ENCODE measurements around the gene SCNN1B.

Gene SCNN1B

DNA sequence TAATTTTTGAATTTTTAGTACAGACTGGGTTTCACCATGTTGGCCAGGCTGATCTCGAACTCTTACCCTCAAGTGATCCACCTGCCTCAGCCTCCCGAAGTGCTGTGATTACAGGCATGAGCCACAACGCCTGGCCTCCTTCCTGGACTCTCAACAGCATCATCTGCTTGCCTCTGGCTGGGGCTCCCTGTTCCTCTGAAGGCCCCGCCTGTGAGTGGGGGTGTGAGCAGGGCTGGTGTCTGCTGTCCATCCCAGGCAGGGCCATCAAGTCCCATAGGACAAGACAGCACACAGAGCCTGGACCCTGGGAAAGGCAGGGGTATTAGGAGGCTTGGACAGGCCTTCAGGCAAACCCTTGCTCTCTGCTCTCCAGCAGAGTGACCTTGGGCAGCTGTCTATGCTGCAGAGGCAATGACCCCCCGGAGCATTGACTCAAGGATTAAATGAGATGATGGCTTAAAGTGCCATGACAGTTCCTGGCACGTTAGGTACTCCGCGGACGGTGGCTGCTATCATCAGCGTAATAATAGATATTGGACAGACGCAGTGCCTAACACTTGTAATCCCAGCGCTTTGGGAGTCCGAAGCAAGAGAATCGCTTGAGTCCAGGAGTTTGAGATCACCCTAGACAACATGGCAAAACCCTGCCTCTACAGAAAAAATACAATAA lies 19.2 kb downstream of the SCNN1B start:
- no peak for DNase-seq (ENCODE audit: low spot score)

- no peak for DNase-seq (ENCODE audit: low spot score)
These were observed 21.3 kb downstream of the SCNN1B start for GRCh38 chr16:23323224-23324030.

- DNase-seq (ENCODE audit: low spot score): no peak
These were observed 22.6 kb downstream of the SCNN1B start for GRCh38 chr16:23324727-23325126.

DNA sequence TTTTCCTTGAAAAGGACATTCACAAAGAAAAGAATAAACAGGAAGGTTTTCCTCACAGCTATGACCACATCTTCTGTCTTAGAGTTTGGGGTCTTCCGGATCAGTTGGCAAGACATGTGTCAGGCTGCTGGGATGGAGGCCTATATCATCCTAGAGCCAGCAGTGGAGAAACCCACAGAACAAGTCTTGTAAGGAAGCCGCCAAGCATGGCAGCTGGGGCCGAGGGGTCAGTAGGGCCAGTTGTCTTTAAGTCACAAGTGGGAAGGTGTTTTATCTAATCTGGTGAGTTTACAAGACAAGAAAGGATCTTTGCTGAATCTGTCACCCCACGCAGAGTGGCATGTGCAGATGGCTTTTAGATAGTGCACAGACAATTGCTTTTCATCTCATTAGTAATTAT lies 25.7 kb downstream of the SCNN1B start:
- DNase-seq (ENCODE audit: low spot score): no peak

GRCh38 chr16:23330161-23330560 lies 28.1 kb downstream of the SCNN1B start:
- DNase-seq (ENCODE audit: low spot score): no peak

DNA sequence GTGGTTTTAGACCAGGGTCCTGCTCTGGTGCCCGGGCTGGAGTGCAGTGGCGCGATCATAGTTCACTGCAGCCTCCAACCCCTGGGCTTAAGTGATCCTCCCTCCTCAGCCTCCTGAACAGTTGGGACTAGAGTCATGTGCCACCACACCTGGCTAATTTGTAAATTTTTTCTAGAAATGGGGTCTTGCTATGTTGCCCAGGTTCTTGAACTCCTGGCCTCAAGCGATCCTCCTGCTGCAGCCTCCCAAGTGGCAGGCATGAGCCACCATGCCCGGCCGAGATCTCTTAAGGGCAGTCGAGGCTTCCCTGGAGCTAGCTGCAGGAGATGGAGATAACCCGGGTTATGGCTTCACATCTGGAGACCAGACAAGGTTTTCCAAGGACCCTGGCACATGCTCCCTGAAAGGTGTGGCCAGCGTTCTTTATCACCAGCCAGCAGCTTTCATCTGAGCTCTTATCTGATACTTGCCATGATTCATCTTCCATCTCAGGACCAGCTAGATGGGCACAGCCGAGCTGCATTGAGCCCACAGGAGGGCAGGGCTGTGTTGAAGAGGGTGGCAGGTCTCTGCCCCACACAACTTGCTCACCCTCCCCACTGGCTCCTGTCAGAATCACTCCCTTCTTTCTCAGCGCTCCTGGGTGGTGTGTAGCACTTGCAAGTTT lies 28.6 kb downstream of the SCNN1B start:
- DNase-seq (ENCODE audit: low spot score): no peak

DNA sequence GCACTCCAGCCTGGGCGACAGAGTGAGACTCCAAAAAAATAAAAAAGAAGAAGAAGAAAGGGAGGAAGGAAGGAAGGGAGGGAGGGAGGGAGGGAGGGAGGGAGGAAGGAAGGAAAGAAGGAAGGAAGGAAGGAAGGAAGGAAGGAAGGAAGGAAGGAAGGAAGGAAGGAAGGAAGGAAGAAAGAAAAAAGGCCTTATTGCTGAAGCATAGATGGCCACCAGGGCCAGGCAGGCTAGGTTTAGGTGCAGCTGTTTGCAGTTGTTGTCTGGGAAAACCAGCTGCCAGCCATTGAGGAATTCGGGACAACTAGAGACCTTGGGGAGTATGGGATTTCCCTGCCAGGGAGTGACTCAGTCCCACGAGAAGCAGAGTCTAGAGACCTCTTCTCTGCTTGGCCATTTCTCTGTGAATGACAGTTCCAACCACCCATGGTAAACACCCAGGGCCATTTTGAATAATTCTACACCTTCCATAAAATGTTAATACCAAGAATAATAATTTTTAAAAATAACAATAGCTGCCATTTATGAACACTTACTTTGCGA lies 31.0 kb downstream of the SCNN1B start:
- no peak for DNase-seq (ENCODE audit: low spot score)

DNA sequence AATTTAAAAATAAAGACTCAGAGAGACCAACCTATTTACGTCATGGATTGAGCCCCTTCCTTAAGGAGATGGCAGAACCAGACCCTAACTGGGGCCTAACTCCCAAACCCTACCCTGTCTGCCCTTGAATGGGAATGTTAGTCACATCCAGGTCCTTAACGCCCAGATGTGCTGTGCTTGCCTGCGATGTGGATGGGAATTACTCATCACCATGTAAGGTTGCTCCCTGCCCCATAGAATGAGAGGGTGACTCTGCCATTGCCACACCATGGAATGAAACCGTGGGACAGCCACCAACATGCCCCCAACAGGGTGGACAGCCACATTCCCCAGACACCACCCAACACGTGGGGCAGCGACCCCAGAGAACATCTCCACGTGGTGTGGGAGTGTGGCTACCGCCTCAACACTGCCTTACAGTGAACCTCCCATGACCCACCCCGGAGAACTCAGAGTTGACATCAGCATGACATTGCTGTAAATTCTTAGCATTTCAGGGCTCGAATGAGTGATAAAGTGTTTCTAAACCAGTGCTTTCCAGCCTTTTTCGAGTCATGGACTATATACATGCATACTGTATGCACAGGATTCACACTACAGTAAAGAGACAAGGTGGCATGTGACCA lies 31.8 kb downstream of the SCNN1B start:
- DNase-seq (ENCODE audit: low spot score): no peak

DNA sequence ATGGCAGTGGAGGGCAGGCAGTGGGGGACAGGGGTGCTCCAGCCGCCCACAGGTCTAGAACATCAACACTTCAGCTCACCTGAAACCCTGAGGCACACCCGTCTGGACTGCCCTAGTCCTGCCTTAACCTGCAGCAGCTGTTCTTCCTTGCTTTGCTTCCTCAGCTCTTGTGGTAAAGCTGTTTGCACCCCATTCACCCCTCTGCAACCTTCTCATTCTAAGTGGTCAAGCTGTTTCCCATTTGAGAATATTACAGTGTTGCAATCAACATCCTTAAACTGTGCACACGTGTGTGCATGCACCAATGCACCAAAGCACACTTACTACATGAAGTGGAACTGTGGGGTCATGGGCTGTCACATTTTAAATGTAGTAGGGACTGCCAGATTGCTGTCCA lies 32.4 kb downstream of the SCNN1B start:
- no peak for DNase-seq (ENCODE audit: low spot score)

DNA sequence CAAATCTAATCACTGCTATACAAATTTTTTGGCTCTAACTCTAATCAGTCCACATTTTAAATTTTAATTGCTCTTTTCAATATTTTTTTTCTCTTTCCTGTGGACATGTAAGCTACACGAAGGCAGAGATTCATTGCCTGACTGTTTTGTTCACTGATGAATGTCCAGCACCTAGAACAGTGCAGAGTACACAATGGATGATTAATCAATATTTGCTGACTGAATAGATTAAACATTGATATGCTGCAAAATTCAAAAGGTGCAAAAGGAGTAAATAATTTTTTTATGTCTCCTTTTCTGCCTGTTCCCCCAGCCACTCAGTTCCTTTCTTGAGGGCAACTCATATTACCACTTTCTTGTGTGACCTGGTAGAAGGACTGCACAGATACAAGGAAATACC lies 32.8 kb downstream of the SCNN1B start:
- DNase-seq (ENCODE audit: low spot score): no peak

DNA sequence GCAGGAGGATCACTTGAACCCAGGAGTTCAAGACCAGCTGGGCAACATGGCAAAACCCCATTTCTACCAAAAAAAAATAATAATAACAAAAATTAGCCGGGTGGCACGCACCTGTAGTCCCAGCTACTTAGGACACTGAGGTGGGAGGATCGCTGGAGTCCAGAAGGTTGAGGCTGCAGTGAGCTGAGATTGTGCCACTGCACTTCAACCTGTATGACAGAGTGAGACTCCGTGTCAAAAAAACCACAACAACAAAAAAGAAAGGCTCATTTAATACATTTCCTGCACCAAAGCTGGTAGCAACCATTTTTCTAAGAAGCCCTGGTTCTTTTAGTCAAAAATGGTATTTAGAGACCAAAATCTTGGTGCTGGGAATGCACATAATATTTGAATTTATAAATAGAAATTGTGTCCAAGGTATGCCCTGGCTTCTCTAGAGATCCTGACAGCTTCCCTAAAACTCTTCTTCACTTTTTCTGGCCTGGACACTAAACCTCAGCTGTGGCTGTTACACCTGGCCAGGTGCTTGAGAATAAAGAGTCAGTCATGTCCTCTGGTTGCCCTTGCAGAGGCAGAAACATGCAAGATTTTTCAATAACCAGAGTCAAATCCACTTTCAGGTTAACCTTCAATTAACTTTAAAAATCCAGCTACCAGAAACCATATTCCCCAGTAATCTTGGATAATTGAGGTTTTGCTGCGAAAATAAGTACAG lies 35.9 kb downstream of the SCNN1B start:
- DNase-seq (ENCODE audit: low spot score): no peak

- no peak for DNase-seq (ENCODE audit: low spot score)
These were observed 37.7 kb downstream of the SCNN1B start for GRCh38 chr16:23339787-23340186.

GRCh38 chr16:23342083-23342640 lies 40.1 kb downstream of the SCNN1B start:
- no peak for DNase-seq (ENCODE audit: low spot score)

DNA sequence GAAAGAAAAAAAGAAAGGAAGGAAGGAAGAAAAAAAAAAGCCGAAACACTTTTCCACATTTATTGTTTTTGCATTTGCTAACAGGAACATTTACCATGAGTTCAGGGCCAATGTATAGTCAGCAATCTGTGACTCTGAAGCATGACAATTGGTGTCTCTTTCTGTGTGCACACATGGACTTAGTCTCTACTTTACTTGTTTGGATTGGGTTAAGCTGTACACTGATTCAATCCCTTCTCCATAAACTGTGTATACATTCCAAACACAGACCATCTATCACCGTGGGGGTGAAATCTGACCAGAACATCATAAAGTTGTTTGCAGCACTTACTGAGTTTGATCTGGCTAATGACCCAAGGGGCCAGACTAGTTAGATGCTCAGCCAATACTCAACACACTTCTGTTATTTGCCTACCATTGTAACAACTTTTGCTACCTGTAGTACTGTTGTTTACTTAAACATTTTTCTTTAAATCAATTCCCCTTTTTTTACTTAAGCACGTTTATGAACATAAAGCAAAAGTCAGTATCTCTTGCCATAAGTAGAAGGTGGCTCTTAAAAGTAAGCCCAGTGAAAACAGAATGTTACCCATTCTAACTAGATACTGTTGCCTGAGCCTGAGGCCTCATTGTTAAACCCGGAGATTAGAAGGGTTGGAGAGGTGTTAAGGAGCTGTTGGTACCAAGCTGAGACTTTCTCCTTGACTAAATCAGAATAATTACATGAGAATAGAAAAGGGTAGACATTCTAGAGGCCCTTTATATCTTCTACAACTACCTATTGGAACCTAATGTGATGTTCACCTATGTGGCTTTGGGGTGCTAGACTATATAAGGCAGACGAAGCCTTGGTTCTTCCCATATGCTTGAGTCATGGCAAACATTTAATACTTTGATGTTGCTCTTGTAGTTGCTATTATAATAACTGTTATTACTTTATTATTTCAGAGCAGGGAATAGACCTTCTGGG lies 41.8 kb downstream of the SCNN1B start:
- no peak for DNase-seq (ENCODE audit: low spot score)

DNA sequence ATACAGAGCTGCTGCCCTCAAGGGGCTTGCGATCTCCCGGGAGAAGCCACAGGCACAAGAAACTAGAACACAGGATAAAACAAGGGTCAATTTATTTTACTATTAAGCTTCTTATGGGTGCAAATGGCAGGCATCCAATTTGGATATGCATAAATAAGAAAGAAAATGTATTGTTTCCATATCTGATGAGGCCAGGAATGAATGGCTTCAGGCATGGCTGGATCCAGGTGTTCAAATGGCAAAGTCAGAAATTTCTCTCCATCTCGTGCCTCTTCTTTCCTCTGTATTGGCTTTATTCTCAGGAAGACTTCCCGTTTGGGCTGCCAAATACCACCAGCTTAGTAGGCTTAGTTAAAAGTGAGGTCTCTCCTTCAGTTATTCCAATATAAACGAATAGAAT lies 43.1 kb downstream of the SCNN1B start:
- DNase-seq (ENCODE audit: low spot score): no peak

DNA sequence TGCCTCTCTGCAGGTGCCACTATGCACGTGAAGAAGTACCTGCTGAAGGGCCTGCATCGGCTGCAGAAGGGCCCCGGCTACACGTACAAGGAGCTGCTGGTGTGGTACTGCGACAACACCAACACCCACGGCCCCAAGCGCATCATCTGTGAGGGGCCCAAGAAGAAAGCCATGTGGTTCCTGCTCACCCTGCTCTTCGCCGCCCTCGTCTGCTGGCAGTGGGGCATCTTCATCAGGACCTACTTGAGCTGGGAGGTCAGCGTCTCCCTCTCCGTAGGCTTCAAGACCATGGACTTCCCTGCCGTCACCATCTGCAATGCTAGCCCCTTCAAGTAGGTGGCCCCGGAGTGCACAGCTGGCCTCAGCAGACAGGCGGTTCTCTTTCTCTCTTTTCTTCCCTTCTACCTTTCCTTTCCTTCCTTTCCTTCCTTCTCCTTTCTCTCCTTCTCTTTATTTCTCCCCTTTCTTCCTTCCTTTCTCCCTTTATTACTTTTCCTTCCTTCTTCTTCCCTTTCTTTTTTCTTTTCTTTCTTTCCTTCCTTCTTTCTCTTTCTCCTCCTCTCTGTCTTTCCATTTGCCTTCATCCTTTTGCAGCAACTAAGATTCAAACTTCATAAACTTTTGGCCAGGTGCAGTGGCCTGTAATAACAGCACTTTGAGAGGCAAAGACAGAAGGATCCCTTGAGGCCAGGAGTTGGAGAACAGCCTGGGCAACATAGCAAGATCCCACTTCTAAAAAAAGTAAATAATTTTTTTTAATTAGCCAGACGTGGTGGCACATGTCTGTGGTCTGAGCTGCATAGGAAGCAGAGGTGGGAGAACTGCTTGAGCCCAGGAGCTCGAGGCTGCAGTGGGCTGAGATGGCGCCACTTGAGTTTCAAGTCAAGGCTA lies 46.7 kb downstream of the SCNN1B start:
- DNase-seq (ENCODE audit: low spot score): no peak

GRCh38 chr16:23351360-23351759 lies 49.3 kb downstream of the SCNN1B start:
- no peak for DNase-seq (ENCODE audit: low spot score)

GRCh38 chr16:23353440-23353839 lies 51.3 kb downstream of the SCNN1B start:
- DNase-seq (ENCODE audit: low spot score): no peak

GRCh38 chr16:23354246-23354645 lies 52.1 kb downstream of the SCNN1B start:
- DNase-seq (ENCODE audit: low spot score): no peak
